ENCODE results near the gene HSPB9.

HSPB9 gene

GRCh38 chr17:42103221-42103954 is 19.2 kb upstream of the HSPB9 start:
- no peak for DNase-seq (ENCODE audit: low read depth)
- TF ChIP-seq CTCF (IDR thresholded peaks at IDR 0.05; ENCODE audit: control insufficient read depth, extremely low read depth, insufficient read depth): no peak
- H3K4me3 ChIP-seq (ENCODE audit: low read depth, low read length): no peak overlapping the region

- TF ChIP-seq CTCF (IDR thresholded peaks at IDR 0.05; ENCODE audit: control insufficient read depth, extremely low read depth, insufficient read depth): no peak
- H3K4me3 ChIP-seq (ENCODE audit: low read depth, low read length): no peak overlapping the region
- no peak for DNase-seq (ENCODE audit: low read depth)
Observed at GRCh38 chr17:42104264-42104663, 18.3 kb upstream of the HSPB9 start.

DNA sequence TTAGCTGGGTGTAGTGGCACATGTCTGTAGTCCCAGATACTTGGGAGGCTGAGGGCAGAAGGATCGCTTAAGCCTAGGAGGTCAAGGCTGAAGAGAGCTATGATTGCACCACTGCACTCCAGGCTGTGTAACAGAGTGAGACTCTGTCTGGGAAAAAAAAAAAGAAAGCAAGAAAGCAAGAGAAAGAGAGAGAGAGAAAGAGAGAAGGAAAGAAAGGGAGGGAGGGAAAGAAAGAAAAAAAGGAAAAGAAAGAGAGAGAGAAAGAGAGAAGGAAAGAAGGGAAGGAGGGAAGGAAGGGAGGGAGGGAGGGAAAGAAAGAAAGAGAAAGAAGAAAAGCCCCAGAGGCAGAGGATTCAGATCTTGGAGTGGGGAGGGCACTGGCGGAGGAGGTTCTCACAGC is 16.6 kb upstream of the HSPB9 start:
- no peak overlapping the region for H3K4me3 ChIP-seq (ENCODE audit: low read depth, low read length)
- no peak for TF ChIP-seq CTCF (IDR thresholded peaks at IDR 0.05; ENCODE audit: control insufficient read depth, extremely low read depth, insufficient read depth)
- DNase-seq (ENCODE audit: low read depth): no peak

DNA sequence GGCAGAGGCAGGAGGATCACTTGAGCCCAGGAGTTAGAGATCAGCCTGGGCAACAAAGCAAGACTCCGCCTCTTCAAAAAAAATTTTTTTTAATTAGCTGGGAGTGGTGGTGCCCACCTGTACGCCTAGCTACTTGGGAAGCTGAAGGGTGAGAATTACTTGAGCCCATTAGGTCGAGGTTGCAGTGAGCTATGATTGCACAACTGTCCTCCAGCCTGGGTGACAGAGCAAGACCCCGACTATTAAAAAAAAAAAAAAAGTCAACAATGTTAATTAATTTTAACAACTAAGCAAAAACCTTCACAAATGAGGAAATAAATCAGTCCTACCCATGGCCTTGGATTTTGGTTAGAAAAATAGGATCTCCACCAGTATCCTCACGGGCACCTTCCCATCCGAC is 15.5 kb upstream of the HSPB9 start:
- no peak for TF ChIP-seq CTCF (IDR thresholded peaks at IDR 0.05; ENCODE audit: control insufficient read depth, extremely low read depth, insufficient read depth)
- H3K4me3 ChIP-seq (ENCODE audit: low read depth, low read length): no peak overlapping the region
- DNase-seq (ENCODE audit: low read depth): no peak

GRCh38 chr17:42107597-42108576 is 14.7 kb upstream of the HSPB9 start:
- TF ChIP-seq CTCF (IDR thresholded peaks at IDR 0.05; ENCODE audit: control insufficient read depth, extremely low read depth, insufficient read depth): no peak
- no peak for DNase-seq (ENCODE audit: low read depth)
- no peak overlapping the region for H3K4me3 ChIP-seq (ENCODE audit: low read depth, low read length)

DNA sequence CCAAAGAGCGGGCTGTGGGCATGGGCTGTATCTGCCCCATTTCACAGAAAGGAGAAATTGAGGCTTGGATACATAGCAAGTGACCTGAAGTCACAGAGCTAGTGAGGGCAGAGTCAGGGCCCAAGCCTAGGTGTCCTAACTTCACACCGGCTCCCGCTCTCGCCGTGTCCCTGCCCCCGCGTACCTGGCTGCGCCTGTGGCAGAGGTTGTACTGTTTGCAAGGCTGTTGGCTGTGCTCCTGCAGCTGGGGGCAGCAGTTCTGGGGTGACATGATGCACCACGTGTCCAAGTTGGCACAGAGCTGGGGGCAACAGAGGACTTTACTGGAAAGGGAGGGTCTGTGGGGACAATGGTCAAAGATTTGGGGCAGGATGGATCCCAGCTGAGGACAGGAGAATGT is 13.5 kb upstream of the HSPB9 start:
- DNase-seq (ENCODE audit: low read depth): no peak
- no peak overlapping the region for H3K4me3 ChIP-seq (ENCODE audit: low read depth, low read length)
- TF ChIP-seq CTCF (IDR thresholded peaks at IDR 0.05; ENCODE audit: control insufficient read depth, extremely low read depth, insufficient read depth): no peak

All from LNCaP clone FGC (cell line).